Stimulated activated naive CD8-positive, alpha-beta T cell treated with anti-CD3 and anti-CD28 coated beads, Interleukin-15, amount 100 ng/mL, for 72 hours (primary cell): ENCODE data around the gene CALML3.

Experiments used
- ATAC-seq: fragments of 150-1000 bp; cut with Tn5 transposase; 2 replicates; pipeline ENCODE4 v1.10.0; 2021; ENCODE audit warnings: mild to moderate bottlenecking, moderate library complexity
- DNase-seq, 2 donors: peaks; one replicate each; pipeline ENCODE4 v3.0.0; 2021 to 2022
- H3K27ac Mint-ChIP-seq, 2 donors: one replicate each; pipeline ENCODE4 v1.8.0; 2022; ENCODE audit warnings: mild to moderate bottlenecking in 2 of 2, mixed read lengths in 2 of 2, moderate library complexity in 2 of 2
- H3K27me3 Mint-ChIP-seq: one replicate; pipeline ENCODE4 v1.8.0; 2022; ENCODE audit warnings: mixed read lengths
- H3K4me1 Mint-ChIP-seq: one replicate; pipeline ENCODE4 v1.8.0; 2022; ENCODE audit warnings: mild to moderate bottlenecking, mixed read lengths
- H3K4me3 Mint-ChIP-seq, 2 donors: one replicate each; pipeline ENCODE4 v1.8.0; 2022; ENCODE audit warnings: mild to moderate bottlenecking in 2 of 2, mixed read lengths in 2 of 2, moderate library complexity in 1 of 2
- H3K9me3 Mint-ChIP-seq, 2 donors: one replicate each; pipeline ENCODE4 v1.8.0; 2022; ENCODE audit warnings: mixed read lengths in 2 of 2

The CALML3 gene

GRCh38 chr10:5510281-5511072 is 14.3 kb upstream of the CALML3 start:
- Mint-ChIP-seq H3K27me3 (peaks cover 11% of the 10 kb centered on the region), H3K27ac (no peak overlapping the region), H3K4me3 (no peak overlapping the region), H3K4me1 (peaks cover 14% of the 10 kb centered on the region), H3K9me3 (no peaks in the 10 kb centered on the region)
- no peak for ATAC-seq
- no peak for DNase-seq

GRCh38 chr10:5511231-5511884 is 13.4 kb upstream of the CALML3 start:
- Mint-ChIP-seq H3K4me1 (peaks cover 14% of the 10 kb centered on the region), H3K27ac (no peak overlapping the region), H3K9me3 (no peaks in the 10 kb centered on the region), H3K27me3 (peaks cover 10% of the 10 kb centered on the region), H3K4me3 (no peak overlapping the region)
- ATAC-seq (no peak), DNase-seq (no peak)

- Mint-ChIP-seq H3K27me3 (peaks cover 10% of the 10 kb centered on the region), H3K9me3 (no peaks in the 10 kb centered on the region), H3K27ac (no peak overlapping the region), H3K4me3 (no peak overlapping the region), H3K4me1 (peaks cover 14% of the 10 kb centered on the region)
- ATAC-seq = no peak
- DNase-seq = no peak
Measured at GRCh38 chr10:5511885-5512280, 12.9 kb upstream of the CALML3 start.

- no peak for ATAC-seq
- Mint-ChIP-seq H3K4me1 (peaks cover 14% of the 10 kb centered on the region), H3K9me3 (no peaks in the 10 kb centered on the region), H3K27me3 (peaks cover 10% of the 10 kb centered on the region), H3K4me3 (no peak overlapping the region), H3K27ac (peak overlapping the region in 1 of 2 donors; percentile 29)
- no peak for DNase-seq
Measured at GRCh38 chr10:5512331-5512730, 12.4 kb upstream of the CALML3 start.

GRCh38 chr10:5512881-5513612 is 11.7 kb upstream of the CALML3 start:
- H3K4me3 Mint-ChIP-seq = peak overlapping the region in 1 of 2 donors; percentile 34
- H3K4me1 Mint-ChIP-seq = peaks cover 14% of the 10 kb centered on the region
- ATAC-seq = peak; percentile 74
- peak overlapping the region; percentile 27 to 29 for H3K27ac Mint-ChIP-seq
- H3K27me3 Mint-ChIP-seq = peaks cover 10% of the 10 kb centered on the region
- no peaks in the 10 kb centered on the region for H3K9me3 Mint-ChIP-seq
- peak in 1 of 2 donors; percentile 8 for DNase-seq

GRCh38 chr10:5514226-5514850 is 10.4 kb upstream of the CALML3 start:
- Mint-ChIP-seq H3K27ac (no peak overlapping the region), H3K4me1 (peaks cover 14% of the 10 kb centered on the region), H3K4me3 (no peak overlapping the region), H3K9me3 (no peaks in the 10 kb centered on the region), H3K27me3 (peaks cover 10% of the 10 kb centered on the region)
- ATAC-seq (no peak), DNase-seq (no peak)

GRCh38 chr10:5515948-5516761 is 8.6 kb upstream of the CALML3 start:
- H3K27me3 Mint-ChIP-seq = peaks cover 10% of the 10 kb centered on the region
- no peak for ATAC-seq
- peaks cover 14% of the 10 kb centered on the region for H3K4me1 Mint-ChIP-seq
- DNase-seq = no peak
- no peak overlapping the region for H3K27ac Mint-ChIP-seq
- no peaks in the 10 kb centered on the region for H3K9me3 Mint-ChIP-seq
- H3K4me3 Mint-ChIP-seq = no peak overlapping the region

GRCh38 chr10:5517546-5517945 is 7.2 kb upstream of the CALML3 start:
- H3K4me1 Mint-ChIP-seq = peaks cover 12% of the 10 kb centered on the region
- no peaks in the 10 kb centered on the region for H3K9me3 Mint-ChIP-seq
- ATAC-seq (no peak), DNase-seq (no peak)
- peaks cover 3% of the 10 kb centered on the region for H3K27me3 Mint-ChIP-seq
- H3K4me3 Mint-ChIP-seq = no peak overlapping the region
- H3K27ac Mint-ChIP-seq = no peak overlapping the region

- Mint-ChIP-seq H3K27ac (no peak overlapping the region), H3K9me3 (no peaks in the 10 kb centered on the region), H3K4me3 (no peak overlapping the region), H3K27me3 (no peaks in the 10 kb centered on the region), H3K4me1 (peaks cover 6% of the 10 kb centered on the region)
- ATAC-seq (no peak), DNase-seq (no peak)
Measured at GRCh38 chr10:5518143-5518542, 6.6 kb upstream of the CALML3 start.

- DNase-seq (no peak), ATAC-seq (no peak)
- Mint-ChIP-seq H3K4me1 (no peaks in the 10 kb centered on the region), H3K9me3 (no peaks in the 10 kb centered on the region), H3K4me3 (no peak overlapping the region), H3K27ac (no peak overlapping the region), H3K27me3 (no peaks in the 10 kb centered on the region)
Measured at GRCh38 chr10:5519054-5519453, 5.7 kb upstream of the CALML3 start.

- H3K9me3 Mint-ChIP-seq = no peaks in the 10 kb centered on the region
- H3K27me3 Mint-ChIP-seq = no peaks in the 10 kb centered on the region
- no peak for ATAC-seq
- no peak for DNase-seq
- peak overlapping the region in 1 of 2 donors; percentile 85 for H3K27ac Mint-ChIP-seq
- no peak overlapping the region for H3K4me3 Mint-ChIP-seq
- H3K4me1 Mint-ChIP-seq = no peaks in the 10 kb centered on the region
Measured at GRCh38 chr10:5522913-5523560, 1.7 kb upstream of the CALML3 start.

GRCh38 chr10:5523796-5524574 is 776 bp upstream of the CALML3 start:
- Mint-ChIP-seq H3K9me3 (no peaks in the 10 kb centered on the region), H3K27me3 (no peaks in the 10 kb centered on the region), H3K4me1 (no peaks in the 10 kb centered on the region), H3K27ac (peak overlapping the region; percentile 12 to 40), H3K4me3 (no peak overlapping the region)
- ATAC-seq (no peak), DNase-seq (no peak)

- Mint-ChIP-seq H3K4me1 (no peaks in the 10 kb centered on the region), H3K9me3 (no peaks in the 10 kb centered on the region), H3K4me3 (no peak overlapping the region), H3K27ac (no peak overlapping the region), H3K27me3 (no peaks in the 10 kb centered on the region)
- DNase-seq (peak in 1 of 2 donors; percentile 5), ATAC-seq (no peak)
Measured at GRCh38 chr10:5525561-5526341, 990 bp downstream of the CALML3 start.
